ENCODE results near the gene RRAGA.

GRCh38 chr9:19026375-19026774 is 22.9 kb upstream of the RRAGA start:
- TF ChIP-seq CTCF (IDR thresholded peaks at IDR 0.05; ENCODE audit: low read depth, low read length, missing input control) (no peak), MAX (IDR thresholded peaks at IDR 0.05) (no peak), ZBTB33 (IDR thresholded peaks at IDR 0.05) (no peak), NR2F2 (IDR thresholded peaks at IDR 0.05) (no peak)
